H1 (cell line): ENCODE results near the gene FUT6. TPM values are rescaled to one million over a fixed set of nuclear protein-coding genes. Genes with fewer than 3 reads are reported as not detected.

ENCODE experiments used
- CTCF ChIA-PET: fragments of 300-600 bp; sonication (Branson Sonifier 250); formaldehyde crosslinking; loops from one replicate; lab custom pipeline; 2021; ENCODE audit not compliant: partially characterized antibody; lab: Charles Lee
- POLR2A ChIA-PET: fragments of 300-600 bp; sonication (Branson Sonifier 250); formaldehyde crosslinking; loops from one replicate; lab custom pipeline; 2021; ENCODE audit warnings: inconsistent platforms; ENCODE audit not compliant: partially characterized antibody; lab: Charles Lee
- DNase-seq, 2 experiments: peaks; one replicate each; pipeline versions ENCODE4 v3.0.0 to v3.0.0-alpha.2; 2010 to 2022; ENCODE audit warnings: low spot score in 2 of 2, low read depth in 1 of 2, mixed read lengths in 1 of 2
- FAIRE-seq: peaks from 2 replicates; lab custom pipeline; 2011; peaks lifted over from hg19 to GRCh38; lab: Jason Lieb, UNC
- H2AFZ ChIP-seq: 2 replicates; pipeline ENCODE4 v1.8.1; 2012; ENCODE audit warnings: low read length, inconsistent platforms
- H2AK5ac ChIP-seq: 2 replicates; pipeline ENCODE4 v1.6.1; 2013; ENCODE audit warnings: low read depth, low read length
- H2BK120ac ChIP-seq: replicated peaks from 2 replicates; pipeline ENCODE3; 2013; ENCODE audit warnings: low read depth, low read length, inconsistent platforms
- H2BK12ac ChIP-seq: 2 replicates; pipeline ENCODE4 v1.6.1; 2013; ENCODE audit warnings: low read depth, low read length
- H2BK15ac ChIP-seq: 2 replicates; pipeline ENCODE4 v1.6.1; 2013; ENCODE audit warnings: low read length
- H2BK20ac ChIP-seq: 2 replicates; pipeline ENCODE4 v1.6.1; 2013; ENCODE audit warnings: low read length
- H2BK5ac ChIP-seq: 2 replicates; pipeline ENCODE4 v1.6.1; 2013; ENCODE audit warnings: low read depth, low read length
- H3K14ac ChIP-seq: 2 replicates; pipeline ENCODE4 v1.6.1; 2013; ENCODE audit warnings: inconsistent platforms; ENCODE audit not compliant: insufficient read length
- H3K18ac ChIP-seq: 2 replicates; pipeline ENCODE4 v1.6.1; 2013; ENCODE audit warnings: low read length; ENCODE audit errors: extremely low read depth
- H3K23ac ChIP-seq: 2 replicates; pipeline ENCODE4 v1.6.1; 2013; ENCODE audit warnings: inconsistent platforms; ENCODE audit not compliant: insufficient read length
- H3K23me2 ChIP-seq: 2 replicates; pipeline ENCODE4 v1.6.1; 2013; ENCODE audit warnings: low read depth, low read length
- H3K27ac ChIP-seq: 2 replicates; pipeline ENCODE4 v1.6.1; 2011; ENCODE audit warnings: low read depth, low read length, inconsistent platforms
- H3K27me3 ChIP-seq, 4 experiments: replicated peaks in 1 of 4; 1 replicate in 1 of 4; 2 replicates in 3 of 4; pipeline versions ENCODE4 v1.6.1 to v1.8.1; 2011 to 2013; ENCODE audit warnings: low read length in 3 of 4, mild to moderate bottlenecking in 3 of 4, inconsistent platforms in 2 of 4, mixed read lengths in 2 of 4, moderate library complexity in 1 of 4; ENCODE audit not compliant: control insufficient read depth in 3 of 4, insufficient read depth in 3 of 4; ENCODE audit errors: extremely low read depth in 1 of 4
- H3K36me3 ChIP-seq, 4 experiments: 2 replicates each; pipeline versions ENCODE4 v1.6.1 to v1.8.1; 2011 to 2013; ENCODE audit warnings: mild to moderate bottlenecking in 4 of 4, low read length in 3 of 4, moderate library complexity in 2 of 4, control low read depth in 1 of 4, inconsistent platforms in 1 of 4; ENCODE audit not compliant: insufficient read depth in 4 of 4, control insufficient read depth in 2 of 4
- H3K4ac ChIP-seq: replicated peaks from 2 replicates; pipeline ENCODE3; 2013; ENCODE audit warnings: low read length, low read depth, mixed read lengths, inconsistent platforms; ENCODE audit not compliant: insufficient read length
- H3K4me1 ChIP-seq, 4 experiments: replicated peaks in 1 of 4; 1 replicate in 1 of 4; 2 replicates in 3 of 4; pipeline versions ENCODE4 v1.6.1 to v1.8.1; 2011 to 2013; ENCODE audit warnings: low read length in 3 of 4, inconsistent platforms in 2 of 4, mixed read lengths in 1 of 4; ENCODE audit not compliant: insufficient read depth in 4 of 4, control insufficient read depth in 3 of 4
- H3K4me2 ChIP-seq, 2 experiments: 2 replicates each; pipeline versions ENCODE4 v1.6.1 to v1.8.1; 2011 to 2013; ENCODE audit warnings: low read depth in 2 of 2, low read length in 2 of 2, control low read depth in 1 of 2, inconsistent platforms in 1 of 2, mild to moderate bottlenecking in 1 of 2; ENCODE audit not compliant: insufficient read depth in 1 of 2
- H3K4me3 ChIP-seq, 4 experiments: fragments of 200-600, 300-600 bp in 1 of 4; sonication (generic), shearing (Covaris generic), sonication (Bioruptor Twin) in 1 of 4; 2 replicates each; pipeline versions ENCODE4 v1.5.1 to v1.8.1; 2011 to 2016; ENCODE audit warnings: low read length in 4 of 4, low read depth in 3 of 4, control low read depth in 2 of 4, inconsistent platforms in 2 of 4, mild to moderate bottlenecking in 2 of 4, mixed read lengths in 1 of 4, moderate library complexity in 1 of 4; ENCODE audit not compliant: insufficient read depth in 2 of 4; ENCODE audit errors: extremely low read depth in 1 of 4
- H3K56ac ChIP-seq: replicated peaks from 2 replicates; pipeline ENCODE3; 2013; ENCODE audit warnings: low read depth, mild to moderate bottlenecking, mixed read lengths, low read length, inconsistent platforms; ENCODE audit not compliant: insufficient read length
- H3K79me1 ChIP-seq: 2 replicates; pipeline ENCODE4 v1.6.1; 2013; ENCODE audit warnings: low read depth, low read length, control low read depth
- H3K79me2 ChIP-seq, 2 experiments: 2 replicates each; pipeline versions ENCODE4 v1.6.1 to v1.8.1; 2012 to 2013; ENCODE audit warnings: low read length in 2 of 2, mild to moderate bottlenecking in 2 of 2, inconsistent platforms in 1 of 2; ENCODE audit not compliant: insufficient read depth in 2 of 2, control insufficient read depth in 1 of 2
- H3K9ac ChIP-seq, 4 experiments: replicated peaks in 1 of 4; 1 replicate in 1 of 4; 2 replicates in 3 of 4; pipeline versions ENCODE4 v1.6.1 to v1.8.1; 2011 to 2013; ENCODE audit warnings: low read depth in 3 of 4, low read length in 3 of 4, control low read depth in 2 of 4, mild to moderate bottlenecking in 2 of 4, moderate library complexity in 2 of 4, inconsistent platforms in 1 of 4; ENCODE audit errors: extremely low read depth in 1 of 4
- H3K9me3 ChIP-seq, 2 experiments: 2 replicates each; pipeline versions ENCODE4 v1.6.1 to v1.8.1; 2012 to 2013; ENCODE audit warnings: mild to moderate bottlenecking in 2 of 2, moderate library complexity in 2 of 2, control low read depth in 1 of 2, inconsistent platforms in 1 of 2, low read depth in 1 of 2, low read length in 1 of 2, mixed read lengths in 1 of 2; ENCODE audit not compliant: insufficient read depth in 2 of 2
- H4K20me1 ChIP-seq, 2 experiments: replicated peaks in 1 of 2; 2 replicates each; pipeline versions ENCODE3 to v1.8.1; 2011 to 2013; ENCODE audit warnings: inconsistent platforms in 2 of 2, low read length in 2 of 2, mild to moderate bottlenecking in 1 of 2; ENCODE audit not compliant: insufficient read depth in 2 of 2, control insufficient read depth in 1 of 2
- H4K5ac ChIP-seq: 2 replicates; pipeline ENCODE4 v1.6.1; 2013; ENCODE audit warnings: low read length, low read depth, mixed read lengths, inconsistent platforms; ENCODE audit not compliant: insufficient read length
- H4K8ac ChIP-seq: 2 replicates; pipeline ENCODE4 v1.8.0; 2013; ENCODE audit warnings: mild to moderate bottlenecking, moderate library complexity, low read length, inconsistent platforms; ENCODE audit not compliant: insufficient read depth; ENCODE audit errors: extremely low read depth
- H4K91ac ChIP-seq: replicated peaks from 2 replicates; pipeline ENCODE3; 2013; ENCODE audit warnings: low read length, mixed read lengths, inconsistent platforms; ENCODE audit not compliant: insufficient read length
- GTF2F1 ChIP-seq: IDR thresholded peaks from 2 replicates; pipeline ENCODE4 v1.6.1; 2012; ENCODE audit warnings: low read depth, low read length, improper control_type of control experiment, borderline replicate concordance
- KDM1A ChIP-seq: fragments of 200-600, 300-600 bp; sonication (generic); IDR thresholded peaks from 2 replicates; pipeline ENCODE4 v1.7.1; 2016; ENCODE audit warnings: mild to moderate bottlenecking, low read length, borderline replicate concordance
- WGBS, 2 experiments: shearing (Covaris generic) in 1 of 2; methylation state at CpG; one replicate each; pipeline versions ENCODE4 v1.1.6 to v1.1.7; 2013 to 2015; ENCODE audit warnings: low lambda C conversion rate in 2 of 2, mixed read lengths in 2 of 2, inconsistent platforms in 1 of 2, low coverage in 1 of 2, missing lambda C conversion rate in 1 of 2; ENCODE audit not compliant: insufficient replicate concordance in 2 of 2, insufficient coverage in 1 of 2, insufficient read length in 1 of 2; ENCODE audit errors: extremely low coverage in 1 of 2, missing lambda C conversion rate in 1 of 2; 5-methylcytosine and 5-hydroxymethylcytosine counted together
- polyA plus RNA-seq, 7 experiments: library from polyadenylated mRNA; depleted of rRNA in 3 of 7; stranded (reverse) in 5 of 7; unstranded in 2 of 7; fragments of >200 nt in 5 of 7; fragments of 200-250 nt in 2 of 7; gene quantifications; 1 replicate in 5 of 7; 2 replicates in 1 of 7; 4 replicates in 1 of 7; pipeline versions ENCODE4 v1.2.1 to v1.2.3, GENCODE V29; 2011 to 2013; ENCODE audit warnings: missing spikeins in 2 of 7, mixed read lengths in 2 of 7
- total RNA-seq: library from RNA; stranded (reverse); fragmentation: NEBNext Ultra II Directional; extraction: Animal tissue kit (Norgen Biotek cat#: 25700); gene quantifications from 2 replicates; pipeline ENCODE4 v1.2.1, GENCODE V29; 2021
- TF ChIP-seq, protein P1 (sequence below): IDR thresholded peaks from 2 replicates; pipeline ENCODE4 v1.6.1; 2012; ENCODE audit warnings: inconsistent platforms

The FUT6 gene
- total and polyA plus RNA-seq, 2 of the 8 experiments (the other 6 are each of a cell fraction or from before 2014, with no cell fraction given) = not detected

- no peaks in the 10 kb centered on the region for H3K79me1 ChIP-seq
- H3K9me3 ChIP-seq = no peaks in the 10 kb centered on the region
- no peaks in the 10 kb centered on the region for H3K36me3 ChIP-seq
- no peak overlapping the region for H3K4ac ChIP-seq
- DNase-seq (no peak), FAIRE-seq (no peak)
- H4K8ac ChIP-seq = no peak overlapping the region
- H3K23ac ChIP-seq = no peak overlapping the region
- H2BK120ac ChIP-seq = no peak overlapping the region
- no peak overlapping the region for H3K14ac ChIP-seq
- POLR2A ChIA-PET = interaction anchor here (2.5 kb wide), 1 partner anchor 52 kb away, joined by 8 read pairs; no protein-coding TSS in a partner anchor
- H3K4me3 ChIP-seq = no peak overlapping the region
- H3K9ac ChIP-seq = no peak overlapping the region
- H3K27ac ChIP-seq = no peak overlapping the region
- H2AK5ac ChIP-seq = no peak overlapping the region
- H3K18ac ChIP-seq = no peak overlapping the region
- no peak overlapping the region for H2BK20ac ChIP-seq
- H3K4me2 ChIP-seq = peak overlapping the region in 1 of 2 experiments; percentile 34; a peak in 2 of 4 replicates
- H4K5ac ChIP-seq = peak overlapping the region; percentile 1
- no peak overlapping the region for H2BK5ac ChIP-seq
- H3K79me2 ChIP-seq = no peaks in the 10 kb centered on the region
- H4K91ac ChIP-seq = no peak overlapping the region
- H3K4me1 ChIP-seq = peaks cover 0 to 17% (median 6%) of the 10 kb centered on the region in 4 experiments; a peak in 6 of 7 replicates
- no peak overlapping the region for H2AFZ ChIP-seq
- 0 out of 7 replicates have a peak, but pooled peaks cover 0 to 2% (median 0%) of the 10 kb centered on the region in 4 experiments for H3K27me3 ChIP-seq
- 70% methylated on average over 15 of the region's 15 CpGs; no CpG with 5 or more reads in 1 of the 2 experiments for WGBS, 2 experiments
- no peaks in the 10 kb centered on the region for H4K20me1 ChIP-seq
- no peak overlapping the region for H3K56ac ChIP-seq
- CTCF ChIA-PET = interaction anchor here (1.6 kb wide), 1 partner anchor 77 kb away, joined by 9 read pairs; no protein-coding TSS in a partner anchor
- no peak overlapping the region for H2BK12ac ChIP-seq
- no peak overlapping the region for H2BK15ac ChIP-seq
- no peaks in the 10 kb centered on the region for H3K23me2 ChIP-seq
- TF ChIP-seq, protein P1, sequence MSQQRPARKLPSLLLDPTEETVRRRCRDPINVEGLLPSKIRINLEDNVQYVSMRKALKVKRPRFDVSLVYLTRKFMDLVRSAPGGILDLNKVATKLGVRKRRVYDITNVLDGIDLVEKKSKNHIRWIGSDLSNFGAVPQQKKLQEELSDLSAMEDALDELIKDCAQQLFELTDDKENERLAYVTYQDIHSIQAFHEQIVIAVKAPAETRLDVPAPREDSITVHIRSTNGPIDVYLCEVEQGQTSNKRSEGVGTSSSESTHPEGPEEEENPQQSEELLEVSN = peak; percentile 24; the same call in 1 of the 2 replicates
- TF ChIP-seq KDM1A = peak; percentile 78; the same call in 1 of the 2 replicates
- TF ChIP-seq GTF2F1 = no peak
- TF ChIP-seq, all 59 proteins: peak for 2
These were observed 41.1 kb upstream of the FUT6 start for GRCh38 chr19:5880604-5881078.
